SK-N-SH treated with all-trans-retinoic acid at 6 μM for 48 hours (cell line): ENCODE results near the gene ADGRV1.

Experiments used
- ATAC-seq: fragments of 200-7000 bp; cut with Tn5 transposase; 3 replicates; pipeline ENCODE4 v1.9.1; 2020; ENCODE audit warnings: mild to moderate bottlenecking, moderate library complexity
- ARNTL ChIP-seq: fragments of 450-650 bp; formaldehyde crosslinking; IDR thresholded peaks from 2 replicates; pipeline ENCODE4 v1.5.0; 2020; ENCODE audit warnings: low read depth, mild to moderate bottlenecking, moderate library complexity, borderline replicate concordance
- BACH2 ChIP-seq: fragments of 250-450 bp; sonication (Bioruptor Pico); IDR thresholded peaks from 2 replicates; pipeline ENCODE4 v1.9.0; 2021; ENCODE audit warnings: mild to moderate bottlenecking, borderline replicate concordance
- CSDC2 ChIP-seq: fragments of 250-450 bp; sonication (Bioruptor Pico); IDR thresholded peaks from 2 replicates; pipeline ENCODE4 v1.5.0; 2020; ENCODE audit warnings: mild to moderate bottlenecking, moderate library complexity
- ESRRG ChIP-seq: fragments of 250-450 bp; sonication (Bioruptor Pico); IDR thresholded peaks from 2 replicates; pipeline ENCODE4 v1.6.1; 2021; ENCODE audit warnings: mild to moderate bottlenecking
- OSR1 ChIP-seq: fragments of 250-450 bp; sonication (Bioruptor Pico); IDR thresholded peaks from 2 replicates; pipeline ENCODE4 v1.8.0; 2022; ENCODE audit warnings: moderate library complexity, mild to moderate bottlenecking, inconsistent platforms
- PPARA ChIP-seq: fragments of 250-450 bp; sonication (Bioruptor Pico); IDR thresholded peaks from 2 replicates; pipeline ENCODE4 v1.5.0; 2020; ENCODE audit warnings: mild to moderate bottlenecking, borderline replicate concordance
- RARB ChIP-seq: fragments of 250-450 bp; sonication (Bioruptor Pico); IDR thresholded peaks from 2 replicates; pipeline ENCODE4 v1.8.0; 2021; ENCODE audit warnings: mild to moderate bottlenecking, moderate library complexity
- SNAI2 ChIP-seq: fragments of 250-450 bp; sonication (Bioruptor Pico); IDR thresholded peaks from 2 replicates; pipeline ENCODE4 v1.5.0; 2020; ENCODE audit warnings: mild to moderate bottlenecking, moderate library complexity
- TCF4 ChIP-seq: fragments of 250-450 bp; sonication (Bioruptor Pico); IDR thresholded peaks from 2 replicates; pipeline ENCODE4 v1.8.0; 2021; ENCODE audit warnings: mild to moderate bottlenecking, moderate library complexity, borderline replicate concordance
- TOX ChIP-seq: fragments of 250-450 bp; sonication (Bioruptor Pico); IDR thresholded peaks from 2 replicates; pipeline ENCODE4 v1.8.0; 2021; ENCODE audit warnings: mild to moderate bottlenecking, moderate library complexity, borderline replicate concordance
- ZC3H10 ChIP-seq: fragments of 250-450 bp; sonication (Bioruptor Pico); IDR thresholded peaks from 2 replicates; pipeline ENCODE4 v1.5.1; 2021; ENCODE audit warnings: mild to moderate bottlenecking, moderate library complexity
- ZFP3 ChIP-seq: fragments of 250-450 bp; sonication (Bioruptor Pico); IDR thresholded peaks from 2 replicates; pipeline ENCODE4 v1.5.0; 2020; ENCODE audit warnings: mild to moderate bottlenecking, moderate library complexity
- ZFP30 ChIP-seq: fragments of 450-650 bp; formaldehyde crosslinking; IDR thresholded peaks from 2 replicates; pipeline ENCODE4 v1.5.0; 2022; ENCODE audit warnings: mild to moderate bottlenecking, moderate library complexity
- ZNF565 ChIP-seq: fragments of 450-650 bp; formaldehyde crosslinking; conservative IDR thresholded peaks from 2 replicates; pipeline ENCODE4 v1.5.0; 2020; ENCODE audit warnings: low read depth, mild to moderate bottlenecking, moderate library complexity
- ZNF70 ChIP-seq: fragments of 450-650 bp; formaldehyde crosslinking; IDR thresholded peaks from 2 replicates; pipeline ENCODE4 v1.5.0; 2020; ENCODE audit warnings: mild to moderate bottlenecking, moderate library complexity
- ZNF8 ChIP-seq: fragments of 450-650 bp; formaldehyde crosslinking; IDR thresholded peaks from 2 replicates; pipeline ENCODE4 v1.5.0; 2020; ENCODE audit warnings: mild to moderate bottlenecking, moderate library complexity
- TF ChIP-seq, protein P1 (sequence below): fragments of 250-450 bp; sonication (Bioruptor Pico); IDR thresholded peaks from 2 replicates; pipeline ENCODE4 v1.5.1; 2021; ENCODE audit warnings: mild to moderate bottlenecking, moderate library complexity
- TF ChIP-seq, protein P2 (sequence below): fragments of 250-450 bp; sonication (Bioruptor Pico); IDR thresholded peaks from 2 replicates; pipeline ENCODE4 v1.8.0; 2021; ENCODE audit warnings: low read depth, mild to moderate bottlenecking, moderate library complexity, borderline replicate concordance
- TF ChIP-seq, protein P3 (sequence below): fragments of 250-450 bp; sonication (Bioruptor Pico); IDR thresholded peaks from 2 replicates; pipeline ENCODE4 v1.5.0; 2020; ENCODE audit warnings: mild to moderate bottlenecking, moderate library complexity
- TF ChIP-seq, protein P4 (sequence below): fragments of 250-450 bp; sonication (Bioruptor Pico); IDR thresholded peaks from 2 replicates; pipeline ENCODE4 v1.5.1; 2020; ENCODE audit warnings: low read depth, mild to moderate bottlenecking, moderate library complexity
- TF ChIP-seq, protein P5 (sequence below): fragments of 250-450 bp; sonication (Bioruptor Pico); IDR thresholded peaks from 2 replicates; pipeline ENCODE4 v1.8.0; 2020; ENCODE audit warnings: mild to moderate bottlenecking, moderate library complexity, borderline replicate concordance

ADGRV1 gene

DNA sequence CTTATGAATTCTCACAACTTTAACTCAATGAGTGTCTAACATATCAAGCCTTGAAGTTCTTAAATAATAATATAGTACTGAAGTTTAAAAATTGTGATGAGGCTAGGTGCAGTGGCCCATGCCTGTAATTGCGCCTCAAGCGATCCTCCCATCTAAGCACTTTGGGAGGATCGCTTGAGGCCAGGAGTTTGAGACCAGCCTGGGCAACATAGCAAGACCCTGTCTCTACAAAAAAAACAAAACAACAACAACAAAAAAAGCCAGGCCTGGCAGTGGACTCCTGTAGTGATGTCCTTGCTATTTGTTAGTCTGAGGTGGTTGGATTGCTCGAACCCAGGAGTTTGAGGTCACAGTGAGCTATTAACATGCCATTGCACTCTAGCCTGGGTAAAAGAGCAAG, 98.4 kb downstream of the ADGRV1 start:
- no peak for TF ChIP-seq ZC3H10 (CRISPR knock-in tag)
- TF ChIP-seq RARB (CRISPR knock-in tag): no peak
- TF ChIP-seq PPARA (CRISPR knock-in tag): no peak
- TF ChIP-seq, protein P1, sequence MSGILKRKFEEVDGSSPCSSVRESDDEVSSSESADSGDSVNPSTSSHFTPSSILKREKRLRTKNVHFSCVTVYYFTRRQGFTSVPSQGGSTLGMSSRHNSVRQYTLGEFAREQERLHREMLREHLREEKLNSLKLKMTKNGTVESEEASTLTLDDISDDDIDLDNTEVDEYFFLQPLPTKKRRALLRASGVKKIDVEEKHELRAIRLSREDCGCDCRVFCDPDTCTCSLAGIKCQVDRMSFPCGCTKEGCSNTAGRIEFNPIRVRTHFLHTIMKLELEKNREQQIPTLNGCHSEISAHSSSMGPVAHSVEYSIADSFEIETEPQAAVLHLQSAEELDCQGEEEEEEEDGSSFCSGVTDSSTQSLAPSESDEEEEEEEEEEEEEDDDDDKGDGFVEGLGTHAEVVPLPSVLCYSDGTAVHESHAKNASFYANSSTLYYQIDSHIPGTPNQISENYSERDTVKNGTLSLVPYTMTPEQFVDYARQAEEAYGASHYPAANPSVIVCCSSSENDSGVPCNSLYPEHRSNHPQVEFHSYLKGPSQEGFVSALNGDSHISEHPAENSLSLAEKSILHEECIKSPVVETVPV: no peak
- no peak for TF ChIP-seq TCF4
- TF ChIP-seq ESRRG (CRISPR knock-in tag): no peak
- TF ChIP-seq ARNTL: no peak
- TF ChIP-seq, protein P2, sequence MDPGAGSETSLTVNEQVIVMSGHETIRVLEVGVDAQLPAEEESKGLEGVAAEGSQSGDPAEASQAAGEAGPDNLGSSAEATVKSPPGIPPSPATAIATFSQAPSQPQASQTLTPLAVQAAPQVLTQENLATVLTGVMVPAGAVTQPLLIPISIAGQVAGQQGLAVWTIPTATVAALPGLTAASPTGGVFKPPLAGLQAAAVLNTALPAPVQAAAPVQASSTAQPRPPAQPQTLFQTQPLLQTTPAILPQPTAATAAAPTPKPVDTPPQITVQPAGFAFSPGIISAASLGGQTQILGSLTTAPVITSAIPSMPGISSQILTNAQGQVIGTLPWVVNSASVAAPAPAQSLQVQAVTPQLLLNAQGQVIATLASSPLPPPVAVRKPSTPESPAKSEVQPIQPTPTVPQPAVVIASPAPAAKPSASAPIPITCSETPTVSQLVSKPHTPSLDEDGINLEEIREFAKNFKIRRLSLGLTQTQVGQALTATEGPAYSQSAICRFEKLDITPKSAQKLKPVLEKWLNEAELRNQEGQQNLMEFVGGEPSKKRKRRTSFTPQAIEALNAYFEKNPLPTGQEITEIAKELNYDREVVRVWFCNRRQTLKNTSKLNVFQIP (CRISPR knock-in tag): no peak
- TF ChIP-seq ZNF70 (CRISPR knock-in tag): no peak
- TF ChIP-seq ZNF8 (CRISPR knock-in tag): no peak
- no peak for TF ChIP-seq TOX
- no peak for TF ChIP-seq ZFP30 (CRISPR knock-in tag)
- TF ChIP-seq ZFP3 (CRISPR knock-in tag): no peak
- TF ChIP-seq, protein P3, sequence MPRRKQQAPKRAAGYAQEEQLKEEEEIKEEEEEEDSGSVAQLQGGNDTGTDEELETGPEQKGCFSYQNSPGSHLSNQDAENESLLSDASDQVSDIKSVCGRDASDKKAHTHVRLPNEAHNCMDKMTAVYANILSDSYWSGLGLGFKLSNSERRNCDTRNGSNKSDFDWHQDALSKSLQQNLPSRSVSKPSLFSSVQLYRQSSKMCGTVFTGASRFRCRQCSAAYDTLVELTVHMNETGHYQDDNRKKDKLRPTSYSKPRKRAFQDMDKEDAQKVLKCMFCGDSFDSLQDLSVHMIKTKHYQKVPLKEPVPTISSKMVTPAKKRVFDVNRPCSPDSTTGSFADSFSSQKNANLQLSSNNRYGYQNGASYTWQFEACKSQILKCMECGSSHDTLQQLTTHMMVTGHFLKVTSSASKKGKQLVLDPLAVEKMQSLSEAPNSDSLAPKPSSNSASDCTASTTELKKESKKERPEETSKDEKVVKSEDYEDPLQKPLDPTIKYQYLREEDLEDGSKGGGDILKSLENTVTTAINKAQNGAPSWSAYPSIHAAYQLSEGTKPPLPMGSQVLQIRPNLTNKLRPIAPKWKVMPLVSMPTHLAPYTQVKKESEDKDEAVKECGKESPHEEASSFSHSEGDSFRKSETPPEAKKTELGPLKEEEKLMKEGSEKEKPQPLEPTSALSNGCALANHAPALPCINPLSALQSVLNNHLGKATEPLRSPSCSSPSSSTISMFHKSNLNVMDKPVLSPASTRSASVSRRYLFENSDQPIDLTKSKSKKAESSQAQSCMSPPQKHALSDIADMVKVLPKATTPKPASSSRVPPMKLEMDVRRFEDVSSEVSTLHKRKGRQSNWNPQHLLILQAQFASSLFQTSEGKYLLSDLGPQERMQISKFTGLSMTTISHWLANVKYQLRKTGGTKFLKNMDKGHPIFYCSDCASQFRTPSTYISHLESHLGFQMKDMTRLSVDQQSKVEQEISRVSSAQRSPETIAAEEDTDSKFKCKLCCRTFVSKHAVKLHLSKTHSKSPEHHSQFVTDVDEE: no peak
- TF ChIP-seq CSDC2 (CRISPR knock-in tag): no peak
- TF ChIP-seq, protein P4, sequence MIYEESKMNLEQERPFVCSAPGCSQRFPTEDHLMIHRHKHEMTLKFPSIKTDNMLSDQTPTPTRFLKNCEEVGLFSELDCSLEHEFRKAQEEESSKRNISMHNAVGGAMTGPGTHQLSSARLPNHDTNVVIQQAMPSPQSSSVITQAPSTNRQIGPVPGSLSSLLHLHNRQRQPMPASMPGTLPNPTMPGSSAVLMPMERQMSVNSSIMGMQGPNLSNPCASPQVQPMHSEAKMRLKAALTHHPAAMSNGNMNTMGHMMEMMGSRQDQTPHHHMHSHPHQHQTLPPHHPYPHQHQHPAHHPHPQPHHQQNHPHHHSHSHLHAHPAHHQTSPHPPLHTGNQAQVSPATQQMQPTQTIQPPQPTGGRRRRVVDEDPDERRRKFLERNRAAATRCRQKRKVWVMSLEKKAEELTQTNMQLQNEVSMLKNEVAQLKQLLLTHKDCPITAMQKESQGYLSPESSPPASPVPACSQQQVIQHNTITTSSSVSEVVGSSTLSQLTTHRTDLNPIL (CRISPR knock-in tag): no peak
- TF ChIP-seq, all 23 proteins: peak for 0
- ATAC-seq: no peak

DNA sequence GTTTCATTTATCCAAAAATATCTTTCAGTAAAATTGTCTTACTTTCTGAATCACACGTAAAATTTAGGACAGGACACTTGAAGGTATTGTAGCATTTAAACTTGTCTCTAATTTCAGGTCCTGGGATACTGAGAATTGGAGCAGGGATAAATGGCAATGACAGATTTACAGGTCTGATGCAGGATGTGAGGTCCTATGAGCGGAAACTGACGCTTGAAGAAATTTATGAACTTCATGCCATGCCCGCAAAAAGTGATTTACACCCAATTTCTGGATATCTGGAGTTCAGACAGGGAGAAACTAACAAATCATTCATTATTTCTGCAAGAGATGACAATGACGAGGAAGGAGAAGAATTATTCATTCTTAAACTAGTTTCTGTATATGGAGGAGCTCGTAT, 99.2 kb downstream of the ADGRV1 start:
- TF ChIP-seq ARNTL (no peak), TCF4 (no peak), ZFP3 (CRISPR knock-in tag) (no peak), BACH2 (CRISPR knock-in tag) (no peak), ZNF70 (CRISPR knock-in tag) (no peak), ZFP30 (CRISPR knock-in tag) (no peak), ZNF565 (CRISPR knock-in tag) (no peak), ZNF8 (CRISPR knock-in tag) (no peak), TOX (no peak), SNAI2 (no peak), ZC3H10 (CRISPR knock-in tag) (no peak), CSDC2 (CRISPR knock-in tag) (no peak), OSR1 (CRISPR knock-in tag) (no peak)
- TF ChIP-seq, protein P4 (CRISPR knock-in tag): no peak
- TF ChIP-seq, protein P5, sequence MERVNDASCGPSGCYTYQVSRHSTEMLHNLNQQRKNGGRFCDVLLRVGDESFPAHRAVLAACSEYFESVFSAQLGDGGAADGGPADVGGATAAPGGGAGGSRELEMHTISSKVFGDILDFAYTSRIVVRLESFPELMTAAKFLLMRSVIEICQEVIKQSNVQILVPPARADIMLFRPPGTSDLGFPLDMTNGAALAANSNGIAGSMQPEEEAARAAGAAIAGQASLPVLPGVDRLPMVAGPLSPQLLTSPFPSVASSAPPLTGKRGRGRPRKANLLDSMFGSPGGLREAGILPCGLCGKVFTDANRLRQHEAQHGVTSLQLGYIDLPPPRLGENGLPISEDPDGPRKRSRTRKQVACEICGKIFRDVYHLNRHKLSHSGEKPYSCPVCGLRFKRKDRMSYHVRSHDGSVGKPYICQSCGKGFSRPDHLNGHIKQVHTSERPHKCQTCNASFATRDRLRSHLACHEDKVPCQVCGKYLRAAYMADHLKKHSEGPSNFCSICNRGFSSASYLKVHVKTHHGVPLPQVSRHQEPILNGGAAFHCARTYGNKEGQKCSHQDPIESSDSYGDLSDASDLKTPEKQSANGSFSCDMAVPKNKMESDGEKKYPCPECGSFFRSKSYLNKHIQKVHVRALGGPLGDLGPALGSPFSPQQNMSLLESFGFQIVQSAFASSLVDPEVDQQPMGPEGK (CRISPR knock-in tag): no peak
- TF ChIP-seq, protein P3: no peak
- TF ChIP-seq, all 23 proteins: peak for 0

More for the DNA sequence above, 99.2 kb downstream of the ADGRV1 start:
- ATAC-seq: no peak
